Brain microvascular endothelial cell (primary cell): ENCODE data around the gene RBAK.
"Not testable (repeated sequence)": the region's sequence is repeated elsewhere in the genome, so short reads cannot be mapped to it uniquely, and the experiment has no call there.

ENCODE experiments used
- DNase-seq: peaks from one replicate; pipeline ENCODE4 v3.0.0-alpha.2; 2020
- H3K27ac ChIP-seq: fragments of 250-450 bp; sonication (Bioruptor Pico); 2 replicates; pipeline ENCODE4 v1.5.1; 2020; ENCODE audit warnings: mild to moderate bottlenecking, moderate library complexity
- H3K27me3 ChIP-seq: fragments of 250-450 bp; sonication (Bioruptor Pico); replicated peaks from 2 replicates; pipeline ENCODE4 v1.5.1; 2020; ENCODE audit warnings: mild to moderate bottlenecking
- H3K36me3 ChIP-seq: fragments of 250-450 bp; sonication (Bioruptor Pico); replicated peaks from 2 replicates; pipeline ENCODE4 v1.5.1; 2020; ENCODE audit warnings: mild to moderate bottlenecking
- H3K4me3 ChIP-seq: 2 replicates; pipeline ENCODE4 v1.5.1; 2011; ENCODE audit warnings: low read depth, mild to moderate bottlenecking, control low read depth, low read length, moderate library complexity
- CTCF ChIP-seq: IDR thresholded peaks from 2 replicates; pipeline ENCODE4 v1.5.1; 2011; ENCODE audit warnings: low read depth, mild to moderate bottlenecking, moderate library complexity, low read length, control low read depth, inconsistent platforms; ENCODE audit errors: missing control alignments
- in situ Hi-C: cut with HindIII; loops from 2 replicates; pipeline ENCODE4 v1.10.0; 2017; ENCODE audit warnings: low sequenced_read_pairs, low pct_ligation_motif_present

The RBAK gene

DNA sequence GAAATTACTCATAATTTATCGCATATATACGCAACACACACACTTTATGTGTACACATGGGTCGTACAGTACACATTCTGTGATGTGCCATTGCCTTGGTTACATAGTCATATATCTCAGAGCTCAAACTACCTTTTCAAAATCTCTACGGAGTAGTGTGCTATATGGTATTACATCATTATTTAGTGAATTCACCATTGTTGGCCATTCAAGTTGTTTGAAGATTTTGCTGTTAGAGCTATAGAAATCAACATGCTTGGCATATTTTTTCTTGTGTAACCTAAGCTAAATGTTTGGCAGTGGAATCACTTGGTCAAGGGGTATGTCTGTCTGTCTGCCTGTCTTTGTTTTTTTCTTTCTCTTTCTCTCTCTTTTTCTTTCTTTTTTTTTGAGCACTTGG is 44.7 kb upstream of the RBAK start:
- DNase-seq, result no peak
- H3K27ac ChIP-seq, result no peak overlapping the region
- H3K4me3 ChIP-seq, result no peak overlapping the region
- in situ Hi-C loops, result no loop called here
- no peaks in the 10 kb centered on the region for H3K27me3 ChIP-seq
- no peak for TF ChIP-seq CTCF
- H3K36me3 ChIP-seq, result peaks cover 9% of the 10 kb centered on the region

GRCh38 chr7:5001911-5002310 is 43.7 kb upstream of the RBAK start:
- in situ Hi-C loops, result no loop called here
- TF ChIP-seq CTCF, result no peak

DNA sequence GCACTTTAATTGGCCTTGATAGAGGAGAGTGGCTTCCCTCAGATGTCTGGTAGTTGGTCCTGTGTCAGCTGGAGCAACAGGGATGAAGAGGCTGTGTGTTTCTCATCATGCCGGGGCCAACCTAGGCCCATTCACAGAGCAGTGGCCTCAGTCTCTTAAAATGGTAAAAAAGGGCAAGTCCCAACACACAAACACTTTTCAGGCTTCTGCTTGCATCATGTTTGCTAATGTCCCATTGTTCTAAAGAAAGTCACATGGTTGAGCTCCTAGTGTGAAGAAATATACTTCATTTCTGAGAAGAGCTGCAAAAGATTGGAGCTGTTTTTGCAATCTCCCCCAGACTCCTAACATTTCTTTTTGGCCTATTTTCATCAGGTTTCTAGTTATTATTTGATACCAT is 40.6 kb upstream of the RBAK start:
- DNase-seq, result no peak
- no peak for TF ChIP-seq CTCF
- Histone ChIP-seq H3K36me3 (no peaks in the 10 kb centered on the region), H3K27me3 (no peaks in the 10 kb centered on the region), H3K27ac (no peak overlapping the region), H3K4me3 (no peak overlapping the region)
- in situ Hi-C loops, result no loop called here

More at GRCh38 chr7:5001911-5002310, 43.7 kb upstream of the RBAK start:
- Histone ChIP-seq H3K36me3 (peaks cover 4% of the 10 kb centered on the region), H3K27ac (no peak overlapping the region), H3K4me3 (no peak overlapping the region), H3K27me3 (no peaks in the 10 kb centered on the region)
- no peak for DNase-seq

DNA sequence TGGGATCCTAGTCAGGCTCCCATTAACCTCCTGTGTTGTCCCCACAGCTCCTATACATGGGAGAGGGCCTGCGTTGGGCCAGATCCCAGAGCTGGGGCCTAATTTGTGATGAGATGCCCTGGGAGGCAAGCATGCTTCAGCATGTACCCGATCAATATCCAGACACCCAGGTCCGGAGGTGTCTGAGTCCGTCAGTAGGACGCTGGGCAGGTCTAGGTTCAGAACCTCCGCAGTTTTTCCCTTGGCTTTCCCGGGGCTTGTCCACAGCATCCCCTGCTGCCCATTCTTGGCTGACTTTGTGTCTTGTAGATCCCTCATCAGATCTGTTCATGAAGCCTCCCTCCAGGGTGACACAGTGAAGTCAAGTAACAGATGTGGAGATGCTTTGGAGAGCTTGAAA is 32.7 kb upstream of the RBAK start:
- no peaks in the 10 kb centered on the region for H3K27me3 ChIP-seq
- in situ Hi-C loops, result no loop called here
- H3K36me3 ChIP-seq, result peaks cover 2% of the 10 kb centered on the region
- H3K4me3 ChIP-seq, result no peak overlapping the region
- TF ChIP-seq CTCF, result peak; percentile 12
- DNase-seq, result no peak
- H3K27ac ChIP-seq, result no peak overlapping the region

DNA sequence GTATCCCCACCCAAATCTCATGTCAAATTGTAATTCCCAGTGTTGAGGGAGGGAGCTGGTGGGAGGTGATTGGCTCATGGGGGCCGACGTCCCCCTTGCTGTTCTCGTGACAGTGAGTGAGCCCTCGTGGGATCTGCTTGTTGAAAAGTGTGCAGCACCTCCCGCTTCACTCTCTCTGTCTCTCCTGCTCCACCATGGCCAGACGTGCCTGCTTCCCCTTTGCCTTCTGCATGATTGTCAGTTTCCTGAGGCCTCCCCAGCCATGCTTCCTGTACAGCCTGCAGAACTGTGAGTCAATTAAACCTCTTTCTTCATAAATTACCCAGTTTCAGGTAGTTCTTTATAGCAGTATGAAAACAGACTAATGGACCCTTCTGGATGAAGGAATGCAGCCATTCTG is 29.7 kb upstream of the RBAK start:
- DNase-seq, H3K36me3 ChIP-seq, in situ Hi-C loops: not testable (repeated sequence)

DNA sequence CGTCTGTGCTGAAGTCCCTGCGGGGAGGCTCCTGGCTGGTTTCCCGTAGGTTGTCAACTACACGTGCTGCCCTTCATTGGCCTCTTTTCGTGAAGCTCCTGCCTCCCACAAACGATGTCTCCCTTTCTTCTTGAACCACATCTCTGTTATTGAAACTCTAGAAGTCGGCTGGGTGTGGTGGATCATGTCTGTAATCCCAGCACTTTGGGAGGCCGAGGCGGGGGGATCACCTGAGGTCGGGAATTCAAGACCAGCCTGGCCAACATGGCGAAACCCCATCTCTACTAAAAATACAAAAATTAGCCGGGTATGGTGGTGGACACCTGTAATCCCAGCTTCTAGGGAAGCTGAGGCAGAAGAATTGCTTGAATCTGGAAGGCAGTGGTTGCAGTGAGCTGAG is 28.0 kb upstream of the RBAK start:
- DNase-seq, H3K4me3 ChIP-seq, in situ Hi-C loops: not testable (repeated sequence)

More for the DNA sequence above, 29.7 kb upstream of the RBAK start:
- not testable (repeated sequence) for H3K27ac ChIP-seq, H3K27me3 ChIP-seq, H3K4me3 ChIP-seq

DNA sequence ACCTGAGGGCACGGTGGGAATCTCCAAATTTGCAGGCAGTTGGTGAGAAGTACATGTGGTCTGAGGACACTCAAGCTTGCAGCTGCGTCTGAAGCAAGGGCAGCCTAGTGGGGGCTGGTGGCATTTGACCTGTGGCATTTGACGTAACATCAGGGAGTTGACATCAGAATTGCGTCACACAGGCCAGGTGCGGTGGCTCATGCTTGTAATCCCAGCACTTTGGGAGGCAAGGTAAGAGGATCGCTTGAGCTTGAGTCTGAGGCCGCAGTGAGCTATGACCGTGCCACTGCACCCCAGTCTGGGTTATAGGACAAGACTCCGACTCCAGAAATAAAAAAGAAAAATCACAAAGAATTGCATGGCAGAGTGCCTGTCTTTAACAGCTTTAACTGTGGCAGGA is 25.6 kb upstream of the RBAK start:
- Histone ChIP-seq H3K4me3 (no peak overlapping the region), H3K27ac (no peak overlapping the region), H3K27me3 (no peaks in the 10 kb centered on the region), H3K36me3 (no peaks in the 10 kb centered on the region)
- in situ Hi-C loops, result no loop called here
- no peak for TF ChIP-seq CTCF
- DNase-seq, result no peak

More for the DNA sequence above, 28.0 kb upstream of the RBAK start:
- H3K36me3 ChIP-seq, H3K27ac ChIP-seq, H3K27me3 ChIP-seq: not testable (repeated sequence)

GRCh38 chr7:5020976-5021550 is 24.6 kb upstream of the RBAK start:
- H3K27me3 ChIP-seq, H3K27ac ChIP-seq, H3K4me3 ChIP-seq, in situ Hi-C loops, H3K36me3 ChIP-seq, DNase-seq: not testable (repeated sequence)

DNA sequence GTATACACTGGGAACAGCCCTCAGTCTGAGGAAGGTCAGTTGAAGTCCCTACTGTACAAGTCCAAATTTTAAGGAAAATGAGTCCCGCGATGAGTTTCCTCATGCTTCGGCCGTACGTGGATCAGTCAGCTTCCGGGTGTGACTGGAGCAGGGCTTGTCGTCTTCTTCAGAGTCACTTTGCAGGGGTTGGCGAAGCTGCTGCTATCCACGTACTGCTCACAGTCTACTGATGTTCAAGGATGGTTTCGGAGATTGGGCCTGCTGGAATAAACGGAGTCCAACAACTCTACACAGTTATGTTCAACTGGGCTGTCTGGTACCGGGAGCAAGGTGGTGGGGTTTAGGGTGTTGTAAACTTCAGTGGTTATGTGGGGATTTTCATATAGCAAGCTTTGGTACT is 22.0 kb upstream of the RBAK start:
- in situ Hi-C loops, H3K27me3 ChIP-seq, DNase-seq, H3K4me3 ChIP-seq, H3K36me3 ChIP-seq, H3K27ac ChIP-seq: not testable (repeated sequence)
